Raji (cell line): ENCODE data around the gene FOCAD.

Source experiments
- POLR2A ChIP-seq: IDR thresholded peaks from 2 replicates; pipeline ENCODE4 v1.6.1; 2011; ENCODE audit warnings: low read depth, low read length, control low read depth; ENCODE audit not compliant: insufficient read depth

Gene FOCAD

GRCh38 chr9:20701060-20701459 is 17.0 kb downstream of the FOCAD start:
- TF ChIP-seq POLR2A: no peak

- no peak for TF ChIP-seq POLR2A
Observed at GRCh38 chr9:20702570-20702969, 18.5 kb downstream of the FOCAD start.

GRCh38 chr9:20703146-20703545 is 19.1 kb downstream of the FOCAD start:
- no peak for TF ChIP-seq POLR2A

- TF ChIP-seq POLR2A: no peak
Observed at GRCh38 chr9:20707708-20708107, 23.6 kb downstream of the FOCAD start.

- no peak for TF ChIP-seq POLR2A
Observed at GRCh38 chr9:20713172-20713571, 29.1 kb downstream of the FOCAD start.

GRCh38 chr9:20714442-20715415 is 30.7 kb downstream of the FOCAD start:
- no peak for TF ChIP-seq POLR2A

GRCh38 chr9:20722221-20722620 is 38.2 kb downstream of the FOCAD start:
- TF ChIP-seq POLR2A: no peak

- TF ChIP-seq POLR2A: no peak
Observed at GRCh38 chr9:20725675-20726074, 41.6 kb downstream of the FOCAD start.

GRCh38 chr9:20726144-20726543 is 42.1 kb downstream of the FOCAD start:
- TF ChIP-seq POLR2A: no peak

GRCh38 chr9:20728493-20729220 is 44.6 kb downstream of the FOCAD start:
- no peak for TF ChIP-seq POLR2A

GRCh38 chr9:20729523-20729922 is 45.5 kb downstream of the FOCAD start:
- TF ChIP-seq POLR2A: no peak

GRCh38 chr9:20732118-20732517 is 48.1 kb downstream of the FOCAD start:
- TF ChIP-seq POLR2A: no peak

- TF ChIP-seq POLR2A: no peak
Observed at GRCh38 chr9:20734275-20734674, 50.2 kb downstream of the FOCAD start.

GRCh38 chr9:20740304-20740703 is 56.2 kb downstream of the FOCAD start:
- no peak for TF ChIP-seq POLR2A

- TF ChIP-seq POLR2A: no peak
Observed at GRCh38 chr9:20740929-20741582, 57.0 kb downstream of the FOCAD start.
